Adrenal gland (tissue), 5 donors: ENCODE results near the gene EFR3B.

Experiments used
- POLR2A ChIP-seq, 2 donors: fragments of 450-650 bp; IDR thresholded peaks; one replicate each; pipeline ENCODE4 v1.6.1; 2017; ENCODE audit warnings: antibody characterized with exemption in 2 of 2, mild to moderate bottlenecking in 2 of 2, moderate library complexity in 1 of 2
- TF ChIP-seq, protein P1 (sequence below), 6 experiments: fragments of 450-650 bp in 4 of 6; fragments of 200-600 bp in 2 of 6; sonication (generic) in 1 of 6; IDR thresholded peaks; 1 replicate in 5 of 6; 2 replicates in 1 of 6; pipeline versions ENCODE4 v1.5.1 to v1.8.0; 2016 to 2021; ENCODE audit warnings: antibody characterized with exemption in 6 of 6, mild to moderate bottlenecking in 2 of 6, moderate library complexity in 1 of 6
- donor health status: DM: no; HTN: no; CAD: no.

GRCh38 chr2:25160376-25160775, 118.5 kb downstream of the EFR3B start:
- TF ChIP-seq, protein P1, sequence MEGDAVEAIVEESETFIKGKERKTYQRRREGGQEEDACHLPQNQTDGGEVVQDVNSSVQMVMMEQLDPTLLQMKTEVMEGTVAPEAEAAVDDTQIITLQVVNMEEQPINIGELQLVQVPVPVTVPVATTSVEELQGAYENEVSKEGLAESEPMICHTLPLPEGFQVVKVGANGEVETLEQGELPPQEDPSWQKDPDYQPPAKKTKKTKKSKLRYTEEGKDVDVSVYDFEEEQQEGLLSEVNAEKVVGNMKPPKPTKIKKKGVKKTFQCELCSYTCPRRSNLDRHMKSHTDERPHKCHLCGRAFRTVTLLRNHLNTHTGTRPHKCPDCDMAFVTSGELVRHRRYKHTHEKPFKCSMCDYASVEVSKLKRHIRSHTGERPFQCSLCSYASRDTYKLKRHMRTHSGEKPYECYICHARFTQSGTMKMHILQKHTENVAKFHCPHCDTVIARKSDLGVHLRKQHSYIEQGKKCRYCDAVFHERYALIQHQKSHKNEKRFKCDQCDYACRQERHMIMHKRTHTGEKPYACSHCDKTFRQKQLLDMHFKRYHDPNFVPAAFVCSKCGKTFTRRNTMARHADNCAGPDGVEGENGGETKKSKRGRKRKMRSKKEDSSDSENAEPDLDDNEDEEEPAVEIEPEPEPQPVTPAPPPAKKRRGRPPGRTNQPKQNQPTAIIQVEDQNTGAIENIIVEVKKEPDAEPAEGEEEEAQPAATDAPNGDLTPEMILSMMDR (IDR thresholded peaks at IDR 0.05) = no peak
- TF ChIP-seq POLR2A (IDR thresholded peaks at IDR 0.05) = no peak
